Smooth muscle cell (in vitro differentiated cells): ENCODE measurements around the gene ST8SIA6. TPM values are rescaled to one million over a fixed set of nuclear protein-coding genes. Genes with fewer than 3 reads are reported as not detected.

ENCODE experiments used
- DNase-seq: peaks from one replicate; lab custom pipeline; 2025; ENCODE audit not compliant: unreplicated experiment; lab: John Stamatoyannopoulos, UW
- H2AFZ ChIP-seq: fragments of 200-600 bp; sonication (generic); 2 replicates; pipeline ENCODE4 v1.6.0; 2016; ENCODE audit warnings: antibody characterized with exemption, low read depth, mild to moderate bottlenecking
- H3F3A ChIP-seq: fragments of 200-600 bp; sonication (generic); 2 replicates; pipeline ENCODE4 v1.6.0; 2017; ENCODE audit warnings: antibody characterized with exemption, low read depth
- H3K27ac ChIP-seq: fragments of 200-600 bp; sonication (generic); 2 replicates; pipeline ENCODE4 v1.5.1; 2016; ENCODE audit warnings: low read depth, mild to moderate bottlenecking
- H3K27me3 ChIP-seq: fragments of 200-600 bp; sonication (generic); 2 replicates; pipeline ENCODE4 v1.6.1; 2016; ENCODE audit warnings: low read depth, mild to moderate bottlenecking
- H3K36me3 ChIP-seq: fragments of 200-600 bp; sonication (generic); 2 replicates; pipeline ENCODE4 v1.5.1; 2016; ENCODE audit warnings: low read depth
- H3K4me1 ChIP-seq: fragments of 200-600 bp; sonication (generic); 2 replicates; pipeline ENCODE4 v1.5.1; 2016; ENCODE audit warnings: low read depth
- H3K4me2 ChIP-seq: fragments of 200-600 bp; sonication (generic); 2 replicates; pipeline ENCODE4 v1.6.0; 2016; ENCODE audit warnings: mild to moderate bottlenecking
- H3K4me3 ChIP-seq: fragments of 200-600 bp; sonication (generic); 2 replicates; pipeline ENCODE4 v1.5.1; 2016; ENCODE audit warnings: mild to moderate bottlenecking
- H3K79me2 ChIP-seq: fragments of 200-600 bp; sonication (generic); 2 replicates; pipeline ENCODE4 v1.6.0; 2016; ENCODE audit warnings: low read depth, mild to moderate bottlenecking
- H3K9ac ChIP-seq: fragments of 200-600 bp; sonication (generic); 2 replicates; pipeline ENCODE4 v1.6.0; 2016; ENCODE audit warnings: low read depth
- H3K9me3 ChIP-seq: fragments of 200-600 bp; sonication (generic); replicated peaks from 2 replicates; pipeline ENCODE4 v1.5.1; 2016; ENCODE audit warnings: low read depth
- H4K20me1 ChIP-seq: fragments of 200-600 bp; sonication (generic); 2 replicates; pipeline ENCODE4 v1.6.0; 2016; ENCODE audit warnings: low read depth
- CTCF ChIP-seq: fragments of 200-600 bp; sonication (generic); IDR thresholded peaks from 2 replicates; pipeline ENCODE4 v1.5.1; 2017; ENCODE audit warnings: borderline replicate concordance, mild to moderate bottlenecking, antibody characterized with exemption; ENCODE audit not compliant: insufficient read depth, poor library complexity, severe bottlenecking
- WGBS: methylation state at CpG from one replicate; pipeline ENCODE4 v1.1.7; 2016; ENCODE audit warnings: low lambda C conversion rate; 5-methylcytosine and 5-hydroxymethylcytosine counted together
- polyA plus RNA-seq: library from polyadenylated mRNA; unstranded; fragments of >200 nt; fragmentation: Nextera tagmentation; extraction: Ambion mirVana; gene quantifications from 2 replicates; pipeline ENCODE4 v1.2.1, GENCODE V29; 2016
- total RNA-seq: library from RNA; depleted of rRNA; stranded (reverse); fragments of >200 nt; gene quantifications from 2 replicates; pipeline ENCODE4 v1.2.3, GENCODE V29; 2014

Gene ST8SIA6
- total and polyA plus RNA-seq, 2 experiments from 2014 or later: 0.24 TPM; not detected in 1

GRCh38 chr10:17396004-17396403 is 58.4 kb downstream of the ST8SIA6 start:
- Histone ChIP-seq H3K4me3 (no peak overlapping the region), H2AFZ (no peak overlapping the region), H3K79me2 (no peaks in the 10 kb centered on the region), H3K27me3 (no peaks in the 10 kb centered on the region), H3K9me3 (no peaks in the 10 kb centered on the region), H3K9ac (no peak overlapping the region), H3K36me3 (no peaks in the 10 kb centered on the region), H3K4me2 (no peak overlapping the region), H3F3A (no peaks in the 10 kb centered on the region), H3K27ac (no peak overlapping the region), H3K4me1 (no peaks in the 10 kb centered on the region), H4K20me1 (no peaks in the 10 kb centered on the region)
- WGBS: 90% methylated on average over 3 of the region's 3 CpGs
- no peak for DNase-seq
- no peak for TF ChIP-seq CTCF

- no peaks in the 10 kb centered on the region for H3K36me3 ChIP-seq
Measured at GRCh38 chr10:17394854-17395253, 59.5 kb downstream of the ST8SIA6 start.

GRCh38 chr10:17387861-17388503 is 66.4 kb downstream of the ST8SIA6 start:
- peak overlapping the region; percentile 74 for H2AFZ ChIP-seq
- peak overlapping the region; percentile 8 for H3K4me3 ChIP-seq

More at GRCh38 chr10:17394854-17395253, 59.5 kb downstream of the ST8SIA6 start:
- H3K4me1 ChIP-seq: no peaks in the 10 kb centered on the region
- no peak overlapping the region for H3K4me3 ChIP-seq
- H3K4me2 ChIP-seq: no peak overlapping the region
- DNase-seq: no peak
- H4K20me1 ChIP-seq: no peaks in the 10 kb centered on the region
- H3K9ac ChIP-seq: no peak overlapping the region
- H3K79me2 ChIP-seq: no peaks in the 10 kb centered on the region
- no peaks in the 10 kb centered on the region for H3K9me3 ChIP-seq
- no peaks in the 10 kb centered on the region for H3K27me3 ChIP-seq
- 75% methylated on average over 6 of the region's 6 CpGs for WGBS
- H3F3A ChIP-seq: no peaks in the 10 kb centered on the region
- no peak overlapping the region for H3K27ac ChIP-seq
- H2AFZ ChIP-seq: no peak overlapping the region
- no peak for TF ChIP-seq CTCF

More at GRCh38 chr10:17387861-17388503, 66.4 kb downstream of the ST8SIA6 start:
- Histone ChIP-seq H3K9me3 (no peaks in the 10 kb centered on the region), H4K20me1 (no peaks in the 10 kb centered on the region), H3K27me3 (no peaks in the 10 kb centered on the region), H3K36me3 (no peaks in the 10 kb centered on the region), H3K9ac (no peak overlapping the region), H3K4me2 (peak overlapping the region; percentile 35), H3K27ac (no peak overlapping the region), H3K79me2 (no peaks in the 10 kb centered on the region), H3K4me1 (peaks cover 11% of the 10 kb centered on the region), H3F3A (no peaks in the 10 kb centered on the region)
- no peak for DNase-seq
- 40% methylated on average over 6 of the region's 6 CpGs for WGBS
- TF ChIP-seq CTCF: no peak
